Stimulated activated CD4-positive, alpha-beta T cell treated with anti-CD3 and anti-CD28 coated beads, Interleukin-4, amount 100 ng/mL, for 48 hours (primary cell): ENCODE measurements around the gene OR10X1.

ENCODE experiments used
- DNase-seq, 2 donors: peaks; one replicate each; pipeline ENCODE4 v3.0.0-alpha.2; 2020; ENCODE audit warnings: low read depth in 2 of 2

Gene OR10X1

DNA sequence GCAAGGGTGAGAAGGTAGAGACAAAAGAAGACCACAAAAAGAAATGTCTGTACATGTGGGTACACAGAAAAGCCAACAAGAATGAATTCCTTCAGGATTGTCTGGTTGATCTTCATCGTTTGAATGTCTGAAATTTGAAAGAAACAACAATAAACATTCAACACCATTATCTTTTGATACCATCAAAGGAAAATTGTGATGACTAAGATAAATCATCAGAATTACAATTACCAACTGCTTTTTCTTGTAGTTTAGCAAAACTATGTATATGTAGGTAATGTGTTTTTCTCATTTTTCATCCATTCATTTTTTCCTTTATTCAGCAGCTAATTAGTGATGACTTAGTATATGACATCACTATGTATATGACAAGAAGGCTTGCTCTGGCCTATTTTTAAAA, at the start of gene OR10X1:
OR10X1 (minus strand) TSS at position 167 of the 400 bp plus-strand sequence; CDS start at position 167, 0 bp downstream.
- DNase-seq: no peak

- DNase-seq: no peak
Observed at GRCh38 chr1:158613764-158614163, 34.1 kb upstream of the OR10X1 start.

- no peak for DNase-seq
Observed at GRCh38 chr1:158611916-158612315, 32.2 kb upstream of the OR10X1 start.

DNA sequence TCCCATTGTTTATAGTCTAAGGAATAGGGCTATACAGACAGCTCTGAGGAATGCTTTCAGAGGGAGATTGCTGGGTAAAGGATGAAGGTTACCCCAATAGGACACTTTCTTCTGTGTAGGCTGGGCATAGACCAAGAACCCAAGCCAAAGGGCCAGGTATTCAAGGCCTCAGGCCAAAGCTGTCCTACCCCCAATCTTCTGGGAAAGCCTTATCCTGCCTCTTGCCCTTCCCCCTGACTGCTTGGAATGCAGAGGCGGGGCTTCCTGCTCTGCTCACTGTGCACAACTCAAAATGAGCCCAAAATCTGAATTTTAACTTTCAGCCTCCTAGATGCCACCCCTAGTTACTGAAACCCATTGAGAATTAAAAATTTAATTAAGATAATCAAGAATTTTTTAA, 27.6 kb upstream of the OR10X1 start:
- no peak for DNase-seq

- DNase-seq: no peak
Observed at GRCh38 chr1:158604968-158605367, 25.3 kb upstream of the OR10X1 start, which contains the start of gene OR10Z1. OR10Z1 (plus strand) TSS chr1:158605268; CDS start chr1:158606439, 1,171 bp downstream.

DNA sequence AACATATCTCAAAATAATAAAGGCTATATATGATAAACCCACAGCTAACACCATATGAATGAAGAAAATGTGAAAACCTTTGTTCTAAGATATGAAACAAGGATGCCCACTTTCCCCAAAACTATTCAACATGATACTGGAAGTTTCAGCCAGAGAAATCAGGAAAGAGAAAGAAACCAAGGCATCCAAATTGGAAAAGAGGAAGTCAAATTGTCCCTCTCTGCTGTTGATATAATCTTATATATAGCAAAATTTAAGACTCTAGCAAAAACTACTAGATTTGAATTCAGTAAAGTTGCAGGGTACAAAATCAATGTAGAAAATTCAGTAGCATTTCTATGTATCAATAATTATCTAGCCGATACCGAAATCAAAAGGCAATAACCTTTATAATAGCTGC, 21.0 kb upstream of the OR10X1 start:
- no peak for DNase-seq

DNA sequence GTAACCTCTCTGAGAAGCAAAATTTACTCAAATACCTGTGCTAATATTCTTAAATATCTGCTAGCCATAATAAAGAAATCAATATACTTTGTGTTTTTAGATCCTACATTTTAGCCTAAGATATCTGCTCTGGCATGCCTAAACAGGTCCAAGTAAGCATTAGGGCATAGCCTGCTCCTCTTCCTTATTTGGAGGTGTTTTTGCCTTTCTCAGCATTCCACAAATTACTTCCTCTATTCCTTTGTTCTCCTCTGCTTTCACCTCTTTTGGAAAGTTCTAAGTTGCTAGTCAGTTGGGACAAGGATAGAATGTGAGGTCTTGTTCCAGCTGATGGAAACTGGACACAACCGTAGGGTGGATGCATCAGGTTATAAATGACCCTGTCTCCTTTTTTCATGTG, 7.2 kb upstream of the OR10X1 start:
- no peak for DNase-seq

- no peak for DNase-seq
Observed at GRCh38 chr1:158583962-158584361, 4.3 kb upstream of the OR10X1 start.

DNA sequence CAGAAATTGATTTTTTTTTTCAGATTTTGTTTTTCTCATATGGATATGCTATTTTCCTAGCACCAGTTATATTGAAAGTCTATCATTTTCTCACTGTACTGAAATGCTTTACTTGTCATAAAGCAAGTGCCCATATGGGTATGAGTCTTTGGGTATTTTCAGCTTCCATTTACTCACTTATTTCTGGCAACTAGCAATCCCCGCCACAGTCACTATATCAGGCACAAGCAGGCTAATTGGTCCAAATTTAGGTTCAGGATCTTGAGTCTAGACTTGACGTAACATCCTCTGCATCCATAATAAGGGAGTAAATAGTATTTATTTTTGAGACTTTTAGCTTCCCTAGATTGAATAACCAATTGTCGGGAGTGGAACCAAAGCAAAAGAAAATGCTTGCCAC, 2.1 kb downstream of the OR10X1 start:
- no peak for DNase-seq

DNA sequence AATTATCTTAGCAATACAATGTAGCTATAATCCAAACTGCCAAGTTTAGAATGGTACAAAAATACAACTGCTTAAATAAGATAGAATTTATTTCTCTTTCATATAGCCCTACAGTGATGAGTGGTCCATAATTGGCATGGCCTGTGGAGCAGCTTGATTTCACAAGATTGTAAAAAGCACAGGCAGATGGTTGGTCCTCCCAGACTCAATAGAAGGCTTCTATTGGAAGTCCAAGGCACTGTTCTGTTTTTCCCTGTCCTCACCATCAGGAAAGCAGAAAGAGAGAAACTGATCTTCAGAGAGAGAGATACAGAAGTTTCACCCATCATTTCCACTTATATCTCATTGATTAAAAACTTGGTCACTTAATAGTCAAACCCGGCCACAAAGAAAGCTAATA, 7.5 kb downstream of the OR10X1 start:
- no peak for DNase-seq

GRCh38 chr1:158570480-158570879, 9.2 kb downstream of the OR10X1 start, which contains the start of gene OR6P1:
OR6P1 (minus strand) TSS chr1:158570580; CDS start chr1:158563604, 6,976 bp downstream.
- DNase-seq: no peak

DNA sequence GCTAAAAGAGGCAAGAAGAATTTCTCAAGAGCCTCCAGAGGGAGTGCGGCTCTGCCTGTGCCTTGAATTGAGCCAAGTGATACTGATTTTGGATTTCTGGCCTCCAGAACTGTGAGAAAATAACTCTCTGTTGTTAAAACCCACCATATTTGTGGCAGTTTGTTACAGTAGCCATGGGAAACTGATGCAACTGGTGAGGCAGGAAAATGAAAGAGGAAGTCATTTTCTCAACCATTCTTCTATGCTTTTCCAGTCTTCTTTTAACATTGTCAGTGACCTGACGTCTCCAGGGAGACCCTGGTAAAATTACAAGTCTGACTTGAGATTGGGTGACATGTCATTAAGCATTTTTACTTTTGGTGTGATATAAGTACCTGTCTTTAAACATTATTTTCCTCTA, 15.1 kb downstream of the OR10X1 start:
- no peak for DNase-seq

GRCh38 chr1:158563853-158564252, 15.8 kb downstream of the OR10X1 start:
- no peak for DNase-seq

GRCh38 chr1:158559696-158560095, 20.0 kb downstream of the OR10X1 start:
- no peak for DNase-seq

DNA sequence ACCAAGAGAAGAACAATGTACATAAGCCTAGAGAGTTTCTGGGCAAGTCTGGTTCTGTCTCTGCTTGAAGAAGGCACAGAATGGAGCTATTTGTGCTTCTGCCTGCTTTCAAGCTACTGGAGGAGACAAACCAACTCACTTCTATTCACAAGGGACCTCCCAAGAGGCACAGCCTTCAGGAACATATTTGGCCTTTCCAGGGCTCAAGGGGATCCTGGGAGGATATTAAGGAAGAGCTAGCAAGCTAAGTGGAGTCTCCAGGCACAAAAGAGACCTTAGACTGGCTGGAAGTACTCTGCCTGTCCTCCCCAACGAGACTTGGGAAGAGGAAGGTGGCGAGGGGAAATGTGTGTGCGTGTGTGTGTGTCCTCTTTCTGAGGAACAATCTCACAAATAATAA, 25.3 kb downstream of the OR10X1 start, which contains the start of gene OR6Y1:
OR6Y1 (minus strand) TSS at position 54 of the 400 bp plus-strand sequence. CDS start 6,300 bp downstream, outside the sequence.
- DNase-seq: no peak

- DNase-seq: no peak
Observed at GRCh38 chr1:158552296-158552695, 27.4 kb downstream of the OR10X1 start.

DNA sequence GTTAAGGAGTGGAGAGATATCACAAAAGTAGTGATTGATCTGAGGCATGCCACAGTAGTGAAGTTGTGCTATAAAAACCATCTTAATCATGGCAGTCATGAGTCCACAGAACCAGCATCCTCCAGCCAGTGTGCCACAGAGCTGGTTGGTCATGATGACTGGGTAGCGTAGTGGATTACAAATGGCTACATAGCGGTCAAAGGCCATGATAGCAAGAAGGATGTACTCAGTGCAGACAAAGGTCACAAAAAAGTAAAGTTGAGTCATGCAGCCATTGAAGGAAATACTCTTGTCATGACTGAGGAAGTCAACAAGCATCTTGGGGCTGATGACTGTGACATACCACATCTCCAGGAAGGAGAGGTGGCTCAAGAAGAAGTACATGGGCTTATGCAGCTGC, 32.2 kb downstream of the OR10X1 start:
- no peak for DNase-seq

GRCh38 chr1:158537609-158538008, 42.1 kb downstream of the OR10X1 start:
- no peak for DNase-seq

DNA sequence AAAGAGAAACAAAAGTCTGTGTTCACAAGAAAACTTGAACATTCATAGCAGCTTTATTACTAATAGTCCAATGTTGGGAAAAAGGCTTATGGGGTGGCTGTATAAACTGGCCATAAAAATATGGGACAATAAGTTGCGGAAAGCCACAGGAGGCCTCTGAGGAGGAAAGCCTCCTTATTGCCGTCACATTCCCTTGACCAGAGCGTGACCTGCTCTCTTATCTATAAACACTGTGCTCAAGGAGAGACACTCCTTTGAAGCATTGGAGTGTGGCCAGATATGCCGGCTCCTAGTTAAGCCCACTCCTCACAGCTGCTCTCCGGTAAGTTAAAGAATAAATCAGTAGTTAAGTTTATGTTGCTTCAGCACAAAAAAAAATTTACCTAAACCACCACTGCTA, 45.2 kb downstream of the OR10X1 start:
- DNase-seq: no peak
